ENCODE results near the gene CXCL8. TPM values are rescaled to one million over a fixed set of nuclear protein-coding genes. Genes with fewer than 3 reads are reported as not detected.

Gene CXCL8
- polyA plus RNA-seq, 1 of the 3 experiments (the other 2 are of a cell fraction), result 6.0 TPM

- no peak overlapping the region for H2AFZ ChIP-seq (ENCODE audit: low read depth)
- H3K9me2 ChIP-seq, result no peaks in the 10 kb centered on the region
- no peaks in the 10 kb centered on the region for H3F3A ChIP-seq (replicated peaks; ENCODE audit: insufficient read depth)
- peaks cover 17% of the 10 kb centered on the region; the same call in 1 of the 2 replicates for H3K27me3 ChIP-seq (ENCODE audit: insufficient read depth)
- H3K27ac ChIP-seq (ENCODE audit: low read depth in 2 of 2, low read length in 1 of 2), result no peak overlapping the region
- no peak overlapping the region for H3K9ac ChIP-seq
- no peaks in the 10 kb centered on the region; a peak in 1 of 4 replicates for H3K4me1 ChIP-seq (ENCODE audit: control insufficient read depth in 1 of 2, insufficient read depth in 2 of 2, low read depth in 1 of 2, low read length in 1 of 2)
- 30% methylated on average over 2 of the region's 2 CpGs for WGBS (ENCODE audit: low lambda C conversion rate)
- DNase-seq, result no peak
- POLR2A ChIA-PET, result no interaction called here
- H4K20me1 ChIP-seq (ENCODE audit: insufficient read depth), result no peaks in the 10 kb centered on the region
- H3K4me3 ChIP-seq (ENCODE audit: low read depth in 2 of 2, low read length in 1 of 2), result no peak overlapping the region
- no peaks in the 10 kb centered on the region for H3K36me3 ChIP-seq (replicated peaks in 1 of 2; ENCODE audit: control insufficient read depth in 1 of 2, insufficient read depth in 2 of 2, low read length in 1 of 2)
- no peak overlapping the region for H3K4me2 ChIP-seq
- no peaks in the 10 kb centered on the region for H3K9me3 ChIP-seq
- CTCF ChIA-PET, result no interaction called here
- no peaks in the 10 kb centered on the region for H3K79me2 ChIP-seq (ENCODE audit: insufficient read depth)
- TF ChIP-seq, protein P1, sequence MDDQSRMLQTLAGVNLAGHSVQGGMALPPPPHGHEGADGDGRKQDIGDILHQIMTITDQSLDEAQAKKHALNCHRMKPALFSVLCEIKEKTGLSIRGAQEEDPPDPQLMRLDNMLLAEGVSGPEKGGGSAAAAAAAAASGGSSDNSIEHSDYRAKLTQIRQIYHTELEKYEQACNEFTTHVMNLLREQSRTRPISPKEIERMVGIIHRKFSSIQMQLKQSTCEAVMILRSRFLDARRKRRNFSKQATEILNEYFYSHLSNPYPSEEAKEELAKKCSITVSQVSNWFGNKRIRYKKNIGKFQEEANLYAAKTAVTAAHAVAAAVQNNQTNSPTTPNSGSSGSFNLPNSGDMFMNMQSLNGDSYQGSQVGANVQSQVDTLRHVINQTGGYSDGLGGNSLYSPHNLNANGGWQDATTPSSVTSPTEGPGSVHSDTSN (IDR thresholded peaks at IDR 0.05), result no peak
- no peak for TF ChIP-seq MEF2A (IDR thresholded peaks at IDR 0.05; ENCODE audit: borderline replicate concordance, low read depth)
- TF ChIP-seq SIN3A (IDR thresholded peaks at IDR 0.05; ENCODE audit: borderline replicate concordance, low read depth, low read length), result no peak
- TF ChIP-seq, protein P2, sequence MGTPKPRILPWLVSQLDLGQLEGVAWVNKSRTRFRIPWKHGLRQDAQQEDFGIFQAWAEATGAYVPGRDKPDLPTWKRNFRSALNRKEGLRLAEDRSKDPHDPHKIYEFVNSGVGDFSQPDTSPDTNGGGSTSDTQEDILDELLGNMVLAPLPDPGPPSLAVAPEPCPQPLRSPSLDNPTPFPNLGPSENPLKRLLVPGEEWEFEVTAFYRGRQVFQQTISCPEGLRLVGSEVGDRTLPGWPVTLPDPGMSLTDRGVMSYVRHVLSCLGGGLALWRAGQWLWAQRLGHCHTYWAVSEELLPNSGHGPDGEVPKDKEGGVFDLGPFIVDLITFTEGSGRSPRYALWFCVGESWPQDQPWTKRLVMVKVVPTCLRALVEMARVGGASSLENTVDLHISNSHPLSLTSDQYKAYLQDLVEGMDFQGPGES (IDR thresholded peaks at IDR 0.05; ENCODE audit: low read depth, low read length), result no peak
- TF ChIP-seq EZH2phosphoT487 (IDR thresholded peaks at IDR 0.05; ENCODE audit: borderline replicate concordance, low read depth), result no peak
- TF ChIP-seq JUND (IDR thresholded peaks at IDR 0.05), result no peak
Observed at GRCh38 chr4:73770917-73771316, 30.5 kb downstream of the CXCL8 start.

- Histone ChIP-seq H3K79me2 (ENCODE audit: insufficient read depth) (no peaks in the 10 kb centered on the region), H3F3A (replicated peaks; ENCODE audit: insufficient read depth) (peaks cover 8% of the 10 kb centered on the region), H3K36me3 (replicated peaks in 1 of 2; ENCODE audit: control insufficient read depth in 1 of 2, insufficient read depth in 2 of 2, low read length in 1 of 2) (no peaks in the 10 kb centered on the region), H3K4me3 (ENCODE audit: low read depth in 2 of 2, low read length in 1 of 2) (no peak overlapping the region), H2AFZ (ENCODE audit: low read depth) (no peak overlapping the region), H3K27me3 (ENCODE audit: insufficient read depth) (peaks cover 17% of the 10 kb centered on the region; the same call in 1 of the 2 replicates), H4K20me1 (ENCODE audit: insufficient read depth) (no peaks in the 10 kb centered on the region), H3K9me3 (no peaks in the 10 kb centered on the region), H3K4me1 (ENCODE audit: control insufficient read depth in 1 of 2, insufficient read depth in 2 of 2, low read depth in 1 of 2, low read length in 1 of 2) (no peaks in the 10 kb centered on the region; a peak in 1 of 4 replicates), H3K4me2 (no peak overlapping the region), H3K9me2 (no peaks in the 10 kb centered on the region), H3K9ac (no peak overlapping the region), H3K27ac (ENCODE audit: low read depth in 2 of 2, low read length in 1 of 2) (no peak overlapping the region)
- ChIA-PET CTCF (interaction anchor here (1.1 kb wide), 1 partner anchor 43 kb away, joined by 4 read pairs; no protein-coding TSS in a partner anchor), POLR2A (no interaction called here)
- no peak for DNase-seq
- WGBS (ENCODE audit: low lambda C conversion rate), result 9% methylated on average over 1 of the region's 1 CpG
- TF ChIP-seq USF2 (IDR thresholded peaks at IDR 0.05; ENCODE audit: borderline replicate concordance, low read depth, low read length), result no peak
- TF ChIP-seq NFIC (IDR thresholded peaks at IDR 0.05; ENCODE audit: borderline replicate concordance), result no peak
- TF ChIP-seq FOXJ3 (CRISPR knock-in tag; IDR thresholded peaks at IDR 0.05), result no peak
- no peak for TF ChIP-seq TAF1 (IDR thresholded peaks at IDR 0.05; ENCODE audit: borderline replicate concordance, low read depth, low read length)
- no peak for TF ChIP-seq POLR2AphosphoS5 (IDR thresholded peaks at IDR 0.05; ENCODE audit: low read depth, low read length)
- TF ChIP-seq FOXM1 (IDR thresholded peaks at IDR 0.05; ENCODE audit: low read depth), result no peak
- TF ChIP-seq SMC3 (IDR thresholded peaks at IDR 0.05; ENCODE audit: low read depth, low read length), result no peak
- no peak for TF ChIP-seq RFX5 (IDR thresholded peaks at IDR 0.05; ENCODE audit: low read length)
- no peak for TF ChIP-seq GATA2 (CRISPR knock-in tag; IDR thresholded peaks at IDR 0.05)
- no peak for TF ChIP-seq GABPA (IDR thresholded peaks at IDR 0.05; ENCODE audit: low read depth)
- no peak for TF ChIP-seq FOSL2 (IDR thresholded peaks at IDR 0.05; ENCODE audit: borderline replicate concordance, low read depth)
- TF ChIP-seq RXRA (IDR thresholded peaks at IDR 0.05; ENCODE audit: borderline replicate concordance, low read depth), result no peak
- TF ChIP-seq YY1 (IDR thresholded peaks at IDR 0.05; ENCODE audit: low read depth), result no peak
- TF ChIP-seq USF1 (IDR thresholded peaks at IDR 0.05; ENCODE audit: borderline replicate concordance, low read depth), result no peak
- TF ChIP-seq JUND (IDR thresholded peaks at IDR 0.05), result no peak
- no peak for TF ChIP-seq TCF12 (IDR thresholded peaks at IDR 0.05)
- TF ChIP-seq, protein P3, sequence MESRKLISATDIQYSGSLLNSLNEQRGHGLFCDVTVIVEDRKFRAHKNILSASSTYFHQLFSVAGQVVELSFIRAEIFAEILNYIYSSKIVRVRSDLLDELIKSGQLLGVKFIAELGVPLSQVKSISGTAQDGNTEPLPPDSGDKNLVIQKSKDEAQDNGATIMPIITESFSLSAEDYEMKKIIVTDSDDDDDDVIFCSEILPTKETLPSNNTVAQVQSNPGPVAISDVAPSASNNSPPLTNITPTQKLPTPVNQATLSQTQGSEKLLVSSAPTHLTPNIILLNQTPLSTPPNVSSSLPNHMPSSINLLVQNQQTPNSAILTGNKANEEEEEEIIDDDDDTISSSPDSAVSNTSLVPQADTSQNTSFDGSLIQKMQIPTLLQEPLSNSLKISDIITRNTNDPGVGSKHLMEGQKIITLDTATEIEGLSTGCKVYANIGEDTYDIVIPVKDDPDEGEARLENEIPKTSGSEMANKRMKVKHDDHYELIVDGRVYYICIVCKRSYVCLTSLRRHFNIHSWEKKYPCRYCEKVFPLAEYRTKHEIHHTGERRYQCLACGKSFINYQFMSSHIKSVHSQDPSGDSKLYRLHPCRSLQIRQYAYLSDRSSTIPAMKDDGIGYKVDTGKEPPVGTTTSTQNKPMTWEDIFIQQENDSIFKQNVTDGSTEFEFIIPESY (IDR thresholded peaks at IDR 0.05; ENCODE audit: borderline replicate concordance, low read depth), result no peak
- no peak for TF ChIP-seq EZH2phosphoT487 (IDR thresholded peaks at IDR 0.05; ENCODE audit: borderline replicate concordance, low read depth)
Observed at GRCh38 chr4:73772363-73772762, 32.0 kb downstream of the CXCL8 start.
